Motor neuron (in vitro differentiated cells): Measurements from ENCODE around the gene SELE. TPM values are rescaled to one million over a fixed set of nuclear protein-coding genes. Genes with fewer than 3 reads are reported as not detected.
"Not testable (repeated sequence)": the region's sequence is repeated elsewhere in the genome, so short reads cannot be mapped to it uniquely, and the experiment has no call there.

Experiments used
- ATAC-seq, 8 experiments: fragments of 200-7000 bp; cut with Tn5 transposase; replicated peaks in 6 of 8; 2 replicates each; pipeline ENCODE4 v1.8.0; 2021; ENCODE audit warnings: mild to moderate bottlenecking in 8 of 8, moderate library complexity in 8 of 8
- H3K27ac ChIP-seq, 2 donors: fragments of 250-450 bp; sonication (Bioruptor Pico); 2 replicates each; pipeline ENCODE4 v1.9.0; 2021; ENCODE audit warnings: antibody characterized with exemption in 2 of 2, mild to moderate bottlenecking in 2 of 2, moderate library complexity in 1 of 2
- H3K4me1 ChIP-seq, 2 donors: fragments of 250-450 bp; sonication (Bioruptor Pico); replicated peaks in 1 of 2; 2 replicates each; pipeline ENCODE4 v1.6.1; 2021; ENCODE audit warnings: antibody characterized with exemption in 2 of 2, mild to moderate bottlenecking in 2 of 2, moderate library complexity in 1 of 2
- H3K4me3 ChIP-seq, 5 donors: fragments of 250-450 bp; sonication (Bioruptor Pico); 2 replicates each; pipeline ENCODE4 v1.9.0; 2021; ENCODE audit warnings: antibody characterized with exemption in 5 of 5, mild to moderate bottlenecking in 5 of 5, moderate library complexity in 4 of 5
- WGBS, 10 experiments: fragments of 450-650 bp; shearing (Covaris generic); methylation state at CpG; one replicate each; pipeline ENCODE4 v1.0.0; 2022; 5-methylcytosine and 5-hydroxymethylcytosine counted together
- in situ Hi-C, 9 experiments: fragments of 400-800 bp; cut with MboI; loops; one replicate each; pipeline ENCODE4 v1.15.0; 2021; ENCODE audit warnings: low sequenced_read_pairs in 9 of 9, low pct_unique_long_range_greater_than_20kb in 2 of 9; ENCODE audit not compliant: unreplicated experiment in 9 of 9
- total RNA-seq, 8 experiments: library from RNA; unstranded; fragments of 300-600 nt; gene quantifications; 2 replicates each; pipeline versions ENCODE4 v1.2.3 to v1.2.4, GENCODE V29; 2022

The SELE gene
- total RNA-seq, 8 experiments from 2014 or later, result 0.08 to 0.47 (median 0.21) TPM; not detected in 5

- Histone ChIP-seq H3K4me3 (no peak overlapping the region), H3K27ac (no peak overlapping the region), H3K4me1 (no peaks in the 10 kb centered on the region)
- ATAC-seq, result peak in 1 of 8 experiments; percentile 29
- in situ Hi-C loops, result no loop called here
- 20 to 100% (median 49%) methylated on average over 2 to 5 of the region's 5 CpGs; no CpG with 5 or more reads in 1 of the 10 experiments for WGBS, 10 experiments
Measured at GRCh38 chr1:169745015-169745861, 11.4 kb upstream of the SELE start.

DNA sequence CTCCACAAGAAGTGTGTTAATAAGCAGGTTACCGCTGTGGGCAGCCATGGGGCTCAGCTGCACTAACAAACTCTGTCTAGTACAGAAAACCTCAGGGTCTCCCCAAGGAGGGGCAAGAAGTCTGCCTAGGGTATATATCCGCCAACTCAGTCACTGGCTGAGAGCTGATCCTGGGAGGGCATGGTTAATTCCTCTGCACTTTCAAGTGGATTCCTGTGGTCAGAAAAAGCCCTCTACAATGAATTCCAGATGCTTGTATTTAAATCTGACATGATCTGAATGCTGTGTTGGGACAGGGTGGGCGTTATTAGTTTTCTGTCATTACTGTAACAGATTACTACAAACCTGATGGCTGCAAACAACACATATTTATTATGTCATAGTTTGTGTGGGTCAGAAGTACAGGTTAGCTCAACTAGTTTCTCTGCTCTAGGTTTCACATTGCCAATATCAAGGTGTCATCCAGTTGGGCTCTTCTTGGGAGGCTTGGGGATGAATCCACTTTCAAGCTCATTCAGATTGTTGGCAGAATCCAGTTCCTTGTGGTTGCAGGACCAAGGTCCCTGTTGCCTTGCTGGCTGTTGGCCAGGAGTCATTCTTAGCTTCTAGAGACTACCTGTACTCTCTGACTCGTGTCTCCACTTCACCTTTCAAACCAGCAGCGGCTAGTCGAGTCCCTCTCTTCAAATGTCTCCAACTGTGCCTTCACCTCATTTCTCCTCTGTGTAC, 8.0 kb upstream of the SELE start:
- Histone ChIP-seq H3K27ac (no peak overlapping the region), H3K4me1 (no peaks in the 10 kb centered on the region), H3K4me3 (no peak overlapping the region)
- WGBS, 10 experiments, result 28 to 100% (median 78%) methylated on average over 1 to 6 of the region's 6 CpGs; no CpG with 5 or more reads in 2 of the 10 experiments
- in situ Hi-C loops, result no loop called here
- peak in 3 of 8 experiments; percentile 88 to 95 (median 92) for ATAC-seq

DNA sequence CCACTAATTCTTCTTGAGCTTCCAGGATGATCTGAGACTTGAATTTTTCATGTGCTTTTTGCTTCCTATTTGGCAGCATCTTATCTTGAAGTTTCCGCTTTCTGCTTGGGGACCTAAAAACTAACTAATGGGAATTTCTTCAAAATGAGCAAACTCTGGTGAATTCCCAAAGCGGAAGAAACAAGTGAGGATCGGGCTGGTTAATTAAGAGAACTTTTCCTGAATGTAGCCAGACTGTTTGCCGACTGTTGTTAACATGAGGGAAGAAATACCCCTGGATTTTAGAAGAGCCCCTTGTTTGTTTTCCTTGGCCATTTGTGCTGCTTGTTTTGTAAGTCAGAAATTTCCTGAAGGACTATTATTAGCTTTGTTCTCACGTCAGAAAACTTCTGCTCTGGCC, 6.1 kb upstream of the SELE start:
- Histone ChIP-seq H3K27ac (no peak overlapping the region), H3K4me3 (no peak overlapping the region), H3K4me1 (no peaks in the 10 kb centered on the region)
- no peak for ATAC-seq
- in situ Hi-C loops, result no loop called here
- 24 to 88% (median 63%) methylated on average over 1 to 5 of the region's 5 CpGs for WGBS, 10 experiments

DNA sequence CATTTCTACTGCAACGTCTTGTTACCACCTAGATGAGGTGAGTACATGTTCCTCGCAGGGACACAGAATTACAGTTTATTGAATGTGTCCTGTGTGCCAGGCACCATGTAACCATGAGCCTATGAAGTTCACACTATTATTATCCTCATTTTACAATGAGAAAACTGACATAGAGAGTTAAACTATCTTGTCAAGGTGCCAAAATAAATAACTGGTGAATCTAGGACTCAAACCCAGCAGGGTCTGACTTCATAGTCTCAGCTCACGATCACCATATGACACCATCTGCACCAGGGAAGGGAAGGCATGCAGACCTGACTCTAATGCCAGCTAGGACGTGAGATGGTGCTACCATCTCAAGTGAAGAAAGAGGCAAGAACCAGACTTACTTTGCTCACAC, 2.4 kb downstream of the SELE start:
- H3K4me3 ChIP-seq, result no peak overlapping the region
- WGBS, 10 experiments, result 17 to 83% (median 50%) methylated on average over 1 to 4 of the region's 4 CpGs; no CpG with 5 or more reads in 3 of the 10 experiments
- ATAC-seq, result no peak
- H3K27ac ChIP-seq, result no peak overlapping the region
- in situ Hi-C loops, result no loop called here
- H3K4me1 ChIP-seq, result no peaks in the 10 kb centered on the region

GRCh38 chr1:169729991-169730390, 3.9 kb downstream of the SELE start:
- no peak overlapping the region for H3K27ac ChIP-seq
- no peak overlapping the region for H3K4me3 ChIP-seq

GRCh38 chr1:169727307-169727706, 6.6 kb downstream of the SELE start:
- Histone ChIP-seq H3K27ac (no peak overlapping the region), H3K4me3 (no peak overlapping the region), H3K4me1 (no peaks in the 10 kb centered on the region)
- WGBS, 10 experiments, result 0 to 92% (median 85%) methylated on average over 1 to 6 of the region's 6 CpGs; no CpG with 5 or more reads in 3 of the 10 experiments
- ATAC-seq, result peak in 1 of 8 experiments; percentile 48
- in situ Hi-C loops, result no loop called here

More at GRCh38 chr1:169729991-169730390, 3.9 kb downstream of the SELE start:
- no peak for ATAC-seq
- H3K4me1 ChIP-seq, result no peaks in the 10 kb centered on the region
- in situ Hi-C loops, result no loop called here

GRCh38 chr1:169726851-169727250, 7.0 kb downstream of the SELE start:
- no peak overlapping the region for H3K4me3 ChIP-seq
- in situ Hi-C loops, result no loop called here
- H3K4me1 ChIP-seq, result no peaks in the 10 kb centered on the region
- H3K27ac ChIP-seq, result no peak overlapping the region
- WGBS, 10 experiments, result 32 to 100% (median 78%) methylated on average over 1 to 3 of the region's 3 CpGs
- no peak for ATAC-seq

- Histone ChIP-seq H3K27ac (no peak overlapping the region), H3K4me1 (no peaks in the 10 kb centered on the region), H3K4me3 (no peak overlapping the region)
- in situ Hi-C loops, result no loop called here
- no peak for ATAC-seq
- 0 to 81% (median 56%) methylated on average over 1 to 3 of the region's 3 CpGs; no CpG with 5 or more reads in 2 of the 10 experiments for WGBS, 10 experiments
Measured at GRCh38 chr1:169725930-169726329, 7.9 kb downstream of the SELE start.

- ATAC-seq, result peak in 1 of 8 experiments; percentile 39
- Histone ChIP-seq H3K4me3 (no peak overlapping the region), H3K4me1 (no peaks in the 10 kb centered on the region)
Measured at GRCh38 chr1:169724168-169724567, 9.7 kb downstream of the SELE start.

DNA sequence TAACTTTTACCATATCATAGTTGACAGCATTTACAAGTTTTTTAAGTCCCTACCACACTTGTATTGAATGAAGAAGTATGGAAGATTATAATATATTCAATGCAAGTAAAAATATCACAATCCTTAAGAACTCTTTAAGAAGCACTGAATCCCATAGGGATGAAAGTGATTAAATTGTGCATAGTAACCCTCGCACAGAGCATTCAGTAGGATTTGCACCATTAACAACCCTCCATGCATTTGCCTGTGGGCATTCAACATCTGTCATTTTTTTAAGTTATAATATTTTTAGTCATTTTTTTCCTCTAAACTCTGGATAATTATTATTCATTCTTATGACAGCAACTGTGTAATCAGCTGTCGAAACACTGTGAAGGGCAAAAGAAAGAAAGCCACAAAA, 10.1 kb downstream of the SELE start:
- peak in 1 of 8 experiments; percentile 63 for ATAC-seq
- H3K27ac ChIP-seq, result no peak overlapping the region
- 3 to 93% (median 78%) methylated on average over 1 to 2 of the region's 2 CpGs; no CpG with 5 or more reads in 1 of the 10 experiments for WGBS, 10 experiments
- no peaks in the 10 kb centered on the region for H3K4me1 ChIP-seq
- in situ Hi-C loops, result loop anchor here in 1 of 9 experiments (25.0 kb wide), 1 partner anchor 111 kb away; no protein-coding TSS in a partner anchor
- H3K4me3 ChIP-seq, result no peak overlapping the region

More at GRCh38 chr1:169724168-169724567, 9.7 kb downstream of the SELE start:
- 7 to 80% (median 55%) methylated on average over 1 to 4 of the region's 4 CpGs for WGBS, 10 experiments
- in situ Hi-C loops, result loop anchor here in 1 of 9 experiments (25.0 kb wide), 1 partner anchor 112 kb away; no protein-coding TSS in a partner anchor
- H3K27ac ChIP-seq, result no peak overlapping the region

GRCh38 chr1:169722779-169723178, 11.1 kb downstream of the SELE start:
- Histone ChIP-seq H3K4me3 (no peak overlapping the region), H3K27ac (no peak overlapping the region), H3K4me1 (no peaks in the 10 kb centered on the region)
- ATAC-seq, result no peak
- in situ Hi-C loops, result loop anchor here in 1 of 9 experiments (25.0 kb wide), 1 partner anchor 110 kb away; no protein-coding TSS in a partner anchor

DNA sequence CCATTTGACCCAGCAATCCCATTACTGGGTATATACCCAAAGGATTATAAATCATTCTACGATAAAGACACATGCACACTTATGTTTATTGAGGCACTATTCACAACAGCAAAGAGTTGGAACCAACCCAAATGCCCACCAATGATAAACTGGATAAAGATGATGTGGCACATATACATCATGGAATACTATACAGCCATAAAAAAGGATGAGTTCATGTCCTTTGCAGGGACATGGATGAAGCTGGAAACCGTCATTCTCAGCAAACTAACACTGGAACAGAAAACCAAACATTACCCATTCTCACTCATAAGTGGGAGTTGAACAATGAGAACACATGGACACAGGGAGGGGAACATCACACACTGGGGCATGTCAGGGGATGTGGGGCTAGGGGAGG, 18.8 kb downstream of the SELE start:
- in situ Hi-C loops, result loop anchor here in 1 of 9 experiments (25.0 kb wide), 1 partner anchor 103 kb away; no protein-coding TSS in a partner anchor
- not testable (repeated sequence) for ATAC-seq, H3K4me3 ChIP-seq, H3K27ac ChIP-seq, H3K4me1 ChIP-seq
- 0 to 100% (median 55%) methylated on average over 1 to 2 of the region's 2 CpGs; no CpG with 5 or more reads in 3 of the 10 experiments for WGBS, 10 experiments

DNA sequence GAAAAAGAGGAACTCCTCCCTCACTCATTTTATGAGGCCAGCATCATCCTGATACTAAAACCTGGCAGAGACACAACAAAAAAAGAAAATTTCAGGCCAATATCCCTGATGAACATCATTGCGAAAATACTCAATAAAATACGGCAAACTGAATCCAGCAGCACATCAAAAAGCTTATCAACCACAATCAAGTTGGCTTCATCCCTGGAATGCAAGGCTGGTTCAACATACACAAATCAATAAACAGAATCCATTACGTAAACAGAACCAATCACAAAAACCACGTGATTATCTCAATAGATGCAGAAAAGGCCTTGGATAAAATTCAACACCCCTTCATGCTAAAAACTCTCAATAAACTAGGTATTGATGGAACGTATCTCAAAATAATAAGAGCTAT, 20.8 kb downstream of the SELE start:
- ATAC-seq, H3K27ac ChIP-seq, H3K4me1 ChIP-seq, H3K4me3 ChIP-seq: not testable (repeated sequence)
- in situ Hi-C loops, result loop anchor here in 1 of 9 experiments (25.0 kb wide), 1 partner anchor 101 kb away; no protein-coding TSS in a partner anchor
- 44 to 100% (median 54%) methylated on average over 2 to 5 of the region's 5 CpGs; no CpG with 5 or more reads in 2 of the 10 experiments for whole genome bisulfite sequencing, 10 experiments
